ENCODE results near the gene CDX2.

DNA sequence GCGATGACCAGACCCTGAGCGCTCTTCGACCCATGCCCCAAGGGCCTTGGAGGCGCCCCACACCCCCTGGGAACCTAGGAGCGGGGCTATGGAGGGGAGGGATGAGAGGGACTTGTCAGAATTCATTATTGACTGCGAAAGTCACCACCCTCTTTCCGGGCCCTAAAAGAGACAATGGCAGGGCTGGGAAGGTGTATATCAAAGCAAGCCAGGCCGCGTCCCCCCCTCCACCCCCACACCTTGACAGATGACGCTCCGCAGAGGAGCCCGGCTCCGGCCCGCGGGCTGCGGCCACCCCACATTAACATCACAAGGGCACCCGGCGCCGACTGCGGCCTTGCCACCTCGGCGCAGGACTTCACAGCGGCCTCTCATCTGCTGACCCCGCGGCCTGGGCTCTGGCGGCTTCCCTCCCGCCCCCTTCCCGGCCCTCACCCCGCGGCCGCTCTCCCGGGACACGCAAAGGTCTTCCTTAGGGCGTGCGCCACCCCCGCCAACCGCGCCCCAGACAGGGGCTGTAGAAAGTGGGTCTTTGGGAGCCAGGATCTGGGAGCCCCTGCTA is 2.4 kb downstream of the CDX2 start:
- TF ChIP-seq GATA2 (IDR thresholded peaks at IDR 0.05; ENCODE audit: low read depth, low read length), result no peak
- TF ChIP-seq GATA3 (IDR thresholded peaks at IDR 0.05; ENCODE audit: low read depth, low read length), result no peak
